Common myeloid progenitor, CD34-positive (primary cell): Measurements from ENCODE around the gene MTO1.
"Not testable (repeated sequence)": the region's sequence is repeated elsewhere in the genome, so short reads cannot be mapped to it uniquely, and the experiment has no call there.

Experiments
- CTCF ChIA-PET: fragments of 350-600 bp; sonication (Branson Sonifier 250); formaldehyde crosslinking; loops from one replicate; lab custom pipeline; 2021; ENCODE audit warnings: antibody characterized with exemption; lab: Charles Lee
- POLR2A ChIA-PET: fragments of 350-600 bp; sonication (Branson Sonifier 250); formaldehyde crosslinking; loops from one replicate; lab custom pipeline; 2021; ENCODE audit warnings: antibody characterized with exemption; lab: Charles Lee
- DNase-seq, 3 donors: peaks; one replicate each; pipeline versions ENCODE4 v3.0.0 to v3.0.0-alpha.2; 2013
- H3K27ac ChIP-seq, 2 experiments: 1 replicate in 1 of 2; 2 replicates in 1 of 2; pipeline ENCODE4 v1.7.0; 2013; ENCODE audit warnings: inconsistent platforms in 2 of 2, low read length in 2 of 2, mild to moderate bottlenecking in 2 of 2, low read depth in 1 of 2, moderate library complexity in 1 of 2; ENCODE audit not compliant: severe bottlenecking in 2 of 2, insufficient read depth in 1 of 2, poor library complexity in 1 of 2
- H3K27me3 ChIP-seq, 5 experiments: replicated peaks in 2 of 5; 1 replicate in 3 of 5; 2 replicates in 2 of 5; pipeline versions ENCODE4 v1.6.1 to v1.7.0; 2013; ENCODE audit warnings: low read length in 4 of 5, mild to moderate bottlenecking in 2 of 5, moderate library complexity in 2 of 5, inconsistent platforms in 1 of 5; ENCODE audit not compliant: insufficient read depth in 5 of 5, control insufficient read depth in 4 of 5
- H3K36me3 ChIP-seq, 4 experiments: 1 replicate in 2 of 4; 2 replicates in 2 of 4; pipeline versions ENCODE4 v1.6.1 to v1.7.0; 2013; ENCODE audit warnings: low read length in 3 of 4, control low read depth in 1 of 4, mild to moderate bottlenecking in 1 of 4; ENCODE audit not compliant: control insufficient read depth in 4 of 4, insufficient read depth in 4 of 4
- H3K4me1 ChIP-seq, 4 experiments: 1 replicate in 3 of 4; 2 replicates in 1 of 4; pipeline versions ENCODE4 v1.6.1 to v1.7.1; 2013; ENCODE audit warnings: low read length in 3 of 4, mild to moderate bottlenecking in 3 of 4, control low read depth in 1 of 4, inconsistent platforms in 1 of 4, moderate library complexity in 1 of 4; ENCODE audit not compliant: control insufficient read depth in 4 of 4, insufficient read depth in 4 of 4; ENCODE audit errors: control extremely low read depth in 1 of 4
- H3K4me3 ChIP-seq, 7 experiments: 1 replicate in 4 of 7; 2 replicates in 3 of 7; pipeline versions ENCODE4 v1.5.1 to v1.7.0; 2013; ENCODE audit warnings: mild to moderate bottlenecking in 7 of 7, low read length in 6 of 7, moderate library complexity in 6 of 7, inconsistent platforms in 2 of 7, low read depth in 2 of 7, control low read depth in 1 of 7; ENCODE audit not compliant: insufficient read depth in 4 of 7, control insufficient read depth in 1 of 7; ENCODE audit errors: extremely low read depth in 1 of 7
- H3K9me3 ChIP-seq, 5 experiments: 1 replicate in 4 of 5; 2 replicates in 1 of 5; pipeline versions ENCODE4 v1.6.1 to v1.7.1; 2013; ENCODE audit warnings: low read length in 4 of 5, mild to moderate bottlenecking in 2 of 5, inconsistent platforms in 1 of 5, low read depth in 1 of 5, moderate library complexity in 1 of 5; ENCODE audit not compliant: control insufficient read depth in 4 of 5, insufficient read depth in 2 of 5; ENCODE audit errors: control extremely low read depth in 1 of 5
- WGBS: methylation state at CpG from one replicate; pipeline ENCODE4 v1.1.5; 2013; ENCODE audit not compliant: insufficient coverage; 5-methylcytosine and 5-hydroxymethylcytosine counted together

MTO1 gene

GRCh38 chr6:73525546-73526330 lies 64.2 kb downstream of the MTO1 start:
- no peak overlapping the region for H3K27ac ChIP-seq
- 100% methylated on average over 1 of the region's 3 CpGs for WGBS
- ChIA-PET POLR2A (no interaction called here), CTCF (no interaction called here)
- no peaks in the 10 kb centered on the region for H3K27me3 ChIP-seq
- no peak for DNase-seq
- no peak overlapping the region for H3K4me3 ChIP-seq
- no peaks in the 10 kb centered on the region for H3K9me3 ChIP-seq
- peaks cover 9 to 26% (median 19%) of the 10 kb centered on the region in 4 experiments for H3K4me1 ChIP-seq
- no peaks in the 10 kb centered on the region for H3K36me3 ChIP-seq

GRCh38 chr6:73528897-73529296 lies 67.4 kb downstream of the MTO1 start:
- Histone ChIP-seq H3K36me3 (no peaks in the 10 kb centered on the region), H3K27me3 (no peaks in the 10 kb centered on the region), H3K4me1 (peaks cover 0 to 6% (median 4%) of the 10 kb centered on the region in 4 experiments), H3K9me3 (no peaks in the 10 kb centered on the region), H3K27ac (no peak overlapping the region), H3K4me3 (no peak overlapping the region)
- ChIA-PET CTCF (interaction anchor here (0.6 to 1.2 kb wide), 3 partner anchors 14 to 48 kb away, joined by 3 read pairs; no protein-coding TSS in a partner anchor), POLR2A (no interaction called here)
- DNase-seq = peak in 2 of 3 donors; percentile 31 to 67
- 67% methylated on average over 4 of the region's 7 CpGs for WGBS

DNA sequence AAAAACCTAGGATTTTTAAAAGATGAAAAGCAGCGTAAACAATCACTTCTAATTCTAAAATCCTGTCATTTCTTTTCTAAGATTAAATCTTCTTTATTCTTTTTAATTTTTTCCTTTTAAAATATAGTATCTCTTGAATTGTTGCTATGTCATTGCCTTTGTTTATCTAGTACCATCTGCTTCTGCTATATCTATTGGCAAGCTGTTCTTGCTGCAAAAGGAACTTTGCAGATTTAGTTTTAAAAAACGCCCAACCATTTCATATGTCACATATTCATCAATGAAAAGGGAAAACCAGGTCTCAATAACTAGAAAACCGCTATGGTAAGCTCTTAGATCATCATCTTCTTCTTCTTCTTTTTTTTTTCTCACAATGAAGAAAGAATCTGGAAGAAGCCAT lies 70.8 kb downstream of the MTO1 start:
- ChIA-PET CTCF (interaction anchor here (0.7 to 1.6 kb wide), 7 partner anchors 9 to 48 kb away, joined by 3 to 5 read pairs (median 3); no protein-coding TSS in a partner anchor), POLR2A (no interaction called here)
- WGBS = 84% methylated on average over 2 of the region's 3 CpGs

DNA sequence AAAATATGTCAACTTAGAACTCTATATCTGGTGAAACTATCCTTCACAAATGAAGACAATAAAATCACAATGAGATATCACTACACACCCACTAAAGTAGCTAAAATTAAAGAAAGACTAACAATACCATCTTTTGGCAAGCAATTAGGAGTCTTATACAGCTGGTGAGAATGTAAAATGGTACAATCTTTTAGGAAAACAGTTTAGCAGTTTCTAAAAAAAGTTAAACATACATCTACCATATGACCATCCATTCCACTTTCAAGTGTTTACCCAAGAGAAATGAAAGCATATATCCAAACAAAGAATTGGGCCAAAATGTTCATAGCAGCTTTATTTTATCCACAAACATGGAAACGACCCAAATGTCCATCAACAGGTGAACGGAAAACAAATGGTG lies 73.1 kb downstream of the MTO1 start:
- no peak for DNase-seq
- whole genome bisulfite sequencing = 100% methylated on average over 1 of the region's 2 CpGs
- Histone ChIP-seq H3K36me3 (no peaks in the 10 kb centered on the region), H3K27ac (no peak overlapping the region), H3K4me3 (no peak overlapping the region), H3K4me1 (no peaks in the 10 kb centered on the region), H3K27me3 (no peaks in the 10 kb centered on the region), H3K9me3 (no peaks in the 10 kb centered on the region)
- ChIA-PET POLR2A (no interaction called here), CTCF (interaction anchor here (1.5 kb wide), 1 partner anchor 10 kb away, joined by 4 read pairs; no protein-coding TSS in a partner anchor)

More for the DNA sequence above, 70.8 kb downstream of the MTO1 start:
- H3K9me3 ChIP-seq = no peaks in the 10 kb centered on the region
- H3K27ac ChIP-seq = no peak overlapping the region
- no peak overlapping the region for H3K4me3 ChIP-seq
- H3K4me1 ChIP-seq = no peaks in the 10 kb centered on the region
- no peak for DNase-seq
- H3K36me3 ChIP-seq = no peaks in the 10 kb centered on the region
- H3K27me3 ChIP-seq = no peaks in the 10 kb centered on the region

- Histone ChIP-seq H3K27ac (no peak overlapping the region), H3K27me3 (no peaks in the 10 kb centered on the region), H3K9me3 (no peaks in the 10 kb centered on the region), H3K36me3 (no peaks in the 10 kb centered on the region), H3K4me1 (no peaks in the 10 kb centered on the region), H3K4me3 (no peak overlapping the region)
- POLR2A ChIA-PET = no interaction called here
- CTCF ChIA-PET = no interaction called here
- DNase-seq = no peak
- WGBS = no CpG with 5 or more reads among the region's 3 CpGs
These were observed 76.1 kb downstream of the MTO1 start for GRCh38 chr6:73537677-73538076.

- H3K4me3 ChIP-seq = no peak overlapping the region
- CTCF ChIA-PET = no interaction called here
- 93% methylated on average over 6 of the region's 10 CpGs for WGBS
These were observed 76.7 kb downstream of the MTO1 start for GRCh38 chr6:73538116-73538779.

DNA sequence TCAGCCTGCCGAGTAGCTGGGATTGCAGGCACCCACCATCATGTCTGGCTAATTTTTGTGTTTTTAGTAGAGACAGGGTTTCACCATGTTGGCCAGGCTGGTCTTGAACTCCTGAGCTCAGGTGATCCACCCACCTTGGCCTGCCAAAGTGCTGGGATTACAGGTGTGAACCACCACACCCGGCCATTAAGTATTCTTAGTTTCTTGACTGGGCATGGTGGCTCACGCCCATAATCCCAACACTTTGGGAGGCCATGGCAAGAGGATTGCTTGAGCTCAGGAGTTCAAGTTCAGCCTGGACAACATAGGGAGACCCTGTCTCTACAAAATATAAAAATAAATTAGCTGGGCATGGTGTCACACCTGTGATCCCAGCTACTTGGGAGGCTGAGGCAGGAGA lies 80.9 kb downstream of the MTO1 start:
- H3K9me3 ChIP-seq, H3K27ac ChIP-seq, H3K27me3 ChIP-seq, H3K36me3 ChIP-seq, DNase-seq, H3K4me1 ChIP-seq, H3K4me3 ChIP-seq: not testable (repeated sequence)
- POLR2A ChIA-PET = interaction anchor here (1.0 kb wide), 1 partner anchor 21 kb away, joined by 4 read pairs; no protein-coding TSS in a partner anchor
- 92% methylated on average over 2 of the region's 3 CpGs for WGBS
- CTCF ChIA-PET = interaction anchor here (1.3 to 2.8 kb wide), 3 partner anchors 10 to 68 kb away, joined by 3 to 7 read pairs (median 4); no protein-coding TSS in a partner anchor

More at GRCh38 chr6:73538116-73538779, 76.7 kb downstream of the MTO1 start:
- H3K9me3 ChIP-seq = no peaks in the 10 kb centered on the region
- H3K27me3 ChIP-seq = no peaks in the 10 kb centered on the region
- no peaks in the 10 kb centered on the region for H3K4me1 ChIP-seq
- no peak overlapping the region for H3K27ac ChIP-seq
- H3K36me3 ChIP-seq = no peaks in the 10 kb centered on the region
- DNase-seq = no peak
- POLR2A ChIA-PET = no interaction called here
